Activated naive CD8-positive, alpha-beta T cell treated with anti-CD3 and anti-CD28 coated beads for 36 hours (primary cell): ENCODE data around the gene RFNG. TPM values are rescaled to one million over a fixed set of nuclear protein-coding genes. Genes with fewer than 3 reads are reported as not detected.

Experiments
- DNase-seq: peaks from one replicate; pipeline ENCODE4 v3.0.0; 2021
- H3K27ac Mint-ChIP-seq: one replicate; pipeline ENCODE4 v1.8.0; 2022; ENCODE audit warnings: mild to moderate bottlenecking, moderate library complexity, mixed read lengths
- H3K27me3 Mint-ChIP-seq: one replicate; pipeline ENCODE4 v1.8.0; 2022; ENCODE audit warnings: mild to moderate bottlenecking, mixed read lengths
- H3K36me3 Mint-ChIP-seq: one replicate; pipeline ENCODE4 v1.8.0; 2021; ENCODE audit warnings: mild to moderate bottlenecking, mixed read lengths
- H3K4me1 Mint-ChIP-seq: one replicate; pipeline ENCODE4 v1.8.0; 2021; ENCODE audit warnings: mixed read lengths
- H3K4me3 Mint-ChIP-seq: one replicate; pipeline ENCODE4 v1.8.0; 2022; ENCODE audit warnings: mild to moderate bottlenecking, moderate library complexity, mixed read lengths
- H3K9me3 Mint-ChIP-seq: one replicate; pipeline ENCODE4 v1.8.0; 2022; ENCODE audit warnings: mixed read lengths
- total RNA-seq, 2 experiments: library from RNA; stranded (reverse); gene quantifications; one replicate each; pipeline ENCODE4 v1.2.3, GENCODE V29; 2021

The RFNG gene, protein sequence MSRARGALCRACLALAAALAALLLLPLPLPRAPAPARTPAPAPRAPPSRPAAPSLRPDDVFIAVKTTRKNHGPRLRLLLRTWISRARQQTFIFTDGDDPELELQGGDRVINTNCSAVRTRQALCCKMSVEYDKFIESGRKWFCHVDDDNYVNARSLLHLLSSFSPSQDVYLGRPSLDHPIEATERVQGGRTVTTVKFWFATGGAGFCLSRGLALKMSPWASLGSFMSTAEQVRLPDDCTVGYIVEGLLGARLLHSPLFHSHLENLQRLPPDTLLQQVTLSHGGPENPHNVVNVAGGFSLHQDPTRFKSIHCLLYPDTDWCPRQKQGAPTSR
- 10 to 100 TPM; 13.9 to 14.5 TPM for total RNA-seq

DNA sequence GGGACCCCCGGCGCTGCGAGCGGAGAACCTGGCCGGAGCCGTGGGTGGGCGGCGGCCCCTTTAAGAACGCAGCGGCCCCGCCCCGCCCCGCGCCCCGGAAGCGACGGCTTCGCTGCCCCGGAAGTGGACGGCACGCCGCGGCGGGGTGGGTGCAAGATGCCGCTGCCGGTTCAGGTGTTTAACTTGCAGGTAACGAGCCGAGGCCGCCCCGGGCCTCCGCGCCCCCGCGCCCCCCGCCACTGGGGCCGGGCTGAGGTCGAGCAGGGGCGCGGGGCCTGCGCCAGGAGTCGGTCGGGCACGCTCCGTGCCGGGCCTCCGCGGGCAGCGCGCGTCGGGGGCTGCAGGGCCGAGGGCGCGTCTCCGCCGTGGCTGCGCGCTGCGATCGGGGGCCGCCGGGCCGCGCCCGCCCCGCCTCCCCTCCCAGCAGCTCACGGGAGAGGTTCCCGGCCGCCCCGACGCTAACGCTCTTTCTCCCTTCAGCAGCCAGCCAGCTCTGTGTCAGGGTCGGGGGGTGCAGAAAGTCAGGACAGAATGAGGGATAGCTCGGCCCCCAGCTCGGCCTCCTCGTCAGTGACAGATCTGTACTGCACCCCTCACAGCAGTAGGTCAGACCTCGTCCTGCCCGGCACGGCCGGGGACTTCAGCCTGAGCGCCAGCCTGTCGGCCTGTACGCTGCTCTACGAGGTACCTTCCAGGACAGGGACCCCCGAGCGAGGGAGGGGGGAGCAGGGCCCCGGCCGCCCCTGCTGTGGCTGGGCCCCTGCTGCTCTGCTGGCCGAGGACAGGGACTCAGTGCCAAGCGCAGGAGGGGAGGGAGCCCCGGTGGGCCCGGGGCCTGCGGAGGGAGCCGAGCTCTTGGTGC, at the start of gene RFNG, which contains the start of gene GPS1:
RFNG (minus strand) TSS at position 36 of the 862 bp plus-strand sequence. CDS start 45 bp downstream, outside the sequence.
GPS1 (plus strand) TSS at position 123 of the 862 bp plus-strand sequence; CDS start at position 157, 34 bp downstream.
- H3K4me1 Mint-ChIP-seq, result peaks cover 16% of the 10 kb centered on the region
- H3K27ac Mint-ChIP-seq, result peak within 1 kb of the TSS; percentile 56
- H3K4me3 Mint-ChIP-seq, result peak within 1 kb of the TSS; percentile 91
- no peaks in the 10 kb centered on the region for H3K9me3 Mint-ChIP-seq
- no peaks in the 10 kb centered on the region for H3K27me3 Mint-ChIP-seq
- DNase-seq, result peak; percentile 89
- H3K36me3 Mint-ChIP-seq, result no peaks in the 10 kb centered on the region

- H3K27ac Mint-ChIP-seq, result no peak overlapping the region
- H3K4me1 Mint-ChIP-seq, result peaks cover 17% of the 10 kb centered on the region
- peaks cover 9% of the 10 kb centered on the region for H3K36me3 Mint-ChIP-seq
- no peak for DNase-seq
- no peak overlapping the region for H3K4me3 Mint-ChIP-seq
- no peaks in the 10 kb centered on the region for H3K27me3 Mint-ChIP-seq
- H3K9me3 Mint-ChIP-seq, result no peaks in the 10 kb centered on the region
These were observed 49.7 kb upstream of the RFNG start for GRCh38 chr17:82101301-82101715.

GRCh38 chr17:82100502-82101298, 49.1 kb upstream of the RFNG start:
- Mint-ChIP-seq H3K27ac (peak overlapping the region; percentile 94), H3K9me3 (no peaks in the 10 kb centered on the region), H3K27me3 (no peaks in the 10 kb centered on the region), H3K4me3 (peak overlapping the region; percentile 86), H3K36me3 (peaks cover 11% of the 10 kb centered on the region), H3K4me1 (peaks cover 15% of the 10 kb centered on the region)
- DNase-seq, result no peak

GRCh38 chr17:82098939-82099763, 47.5 kb upstream of the RFNG start:
- Mint-ChIP-seq H3K4me1 (peaks cover 9% of the 10 kb centered on the region), H3K4me3 (peak overlapping the region; percentile 86), H3K9me3 (no peaks in the 10 kb centered on the region), H3K27ac (peak overlapping the region; percentile 94), H3K36me3 (peaks cover 11% of the 10 kb centered on the region), H3K27me3 (no peaks in the 10 kb centered on the region)
- DNase-seq, result no peak

DNA sequence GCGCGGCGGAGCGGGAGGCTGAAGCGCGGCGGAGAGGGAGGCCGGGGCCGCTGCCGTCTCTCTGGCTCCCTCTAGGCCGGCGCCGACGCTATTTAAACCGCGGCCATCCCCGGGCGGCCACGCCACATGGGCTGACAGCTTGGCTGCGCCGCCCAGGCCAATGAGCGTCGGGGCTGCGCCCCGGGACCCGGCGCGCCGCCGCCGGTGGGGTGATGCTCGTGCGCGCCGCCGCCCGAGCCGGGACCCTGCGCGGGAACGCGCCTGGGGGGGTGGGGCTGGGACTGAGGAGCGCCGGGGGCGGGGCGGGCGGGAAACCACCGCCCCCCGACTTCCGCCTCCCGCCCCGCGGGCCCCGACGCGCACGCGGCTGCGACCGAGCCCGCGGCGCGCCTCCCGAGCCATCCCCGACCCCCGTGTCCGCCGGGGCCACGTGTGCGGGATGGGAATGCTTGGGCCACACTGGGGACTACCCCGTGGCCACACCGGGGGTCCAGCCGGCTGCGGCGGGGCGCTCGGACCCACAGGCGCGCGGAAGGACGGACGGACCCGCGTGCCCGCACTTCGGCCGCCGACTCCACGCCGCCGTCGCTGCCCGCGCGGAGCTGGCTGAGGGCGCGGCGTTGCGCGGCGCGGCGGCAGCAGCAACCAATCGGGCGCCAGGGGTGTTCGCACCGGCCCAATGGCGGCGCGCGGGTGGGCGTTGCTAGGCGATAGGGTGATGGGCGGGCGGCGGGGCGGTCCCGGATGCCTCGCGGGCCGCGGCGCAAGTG, 46.7 kb upstream of the RFNG start, which contains the start of gene FASN:
FASN (minus strand) TSS at position 68 of the 770 bp plus-strand sequence. CDS start 1,791 bp downstream, outside the sequence.
- H3K27me3 Mint-ChIP-seq, result no peaks in the 10 kb centered on the region
- DNase-seq, result peak; percentile 97
- peaks cover 9% of the 10 kb centered on the region for H3K4me1 Mint-ChIP-seq
- peak within 1 kb of the TSS; percentile 79 for H3K4me3 Mint-ChIP-seq
- H3K27ac Mint-ChIP-seq, result peak within 1 kb of the TSS; percentile 63
- H3K9me3 Mint-ChIP-seq, result no peaks in the 10 kb centered on the region
- peaks cover 12% of the 10 kb centered on the region for H3K36me3 Mint-ChIP-seq

GRCh38 chr17:82097919-82098168, 46.2 kb upstream of the RFNG start:
- H3K4me1 Mint-ChIP-seq, result peaks cover 9% of the 10 kb centered on the region
- peak overlapping the region; percentile 45 for H3K27ac Mint-ChIP-seq
- H3K9me3 Mint-ChIP-seq, result no peaks in the 10 kb centered on the region
- H3K4me3 Mint-ChIP-seq, result peak overlapping the region; percentile 69
- peaks cover 12% of the 10 kb centered on the region for H3K36me3 Mint-ChIP-seq
- no peaks in the 10 kb centered on the region for H3K27me3 Mint-ChIP-seq
- DNase-seq, result no peak

DNA sequence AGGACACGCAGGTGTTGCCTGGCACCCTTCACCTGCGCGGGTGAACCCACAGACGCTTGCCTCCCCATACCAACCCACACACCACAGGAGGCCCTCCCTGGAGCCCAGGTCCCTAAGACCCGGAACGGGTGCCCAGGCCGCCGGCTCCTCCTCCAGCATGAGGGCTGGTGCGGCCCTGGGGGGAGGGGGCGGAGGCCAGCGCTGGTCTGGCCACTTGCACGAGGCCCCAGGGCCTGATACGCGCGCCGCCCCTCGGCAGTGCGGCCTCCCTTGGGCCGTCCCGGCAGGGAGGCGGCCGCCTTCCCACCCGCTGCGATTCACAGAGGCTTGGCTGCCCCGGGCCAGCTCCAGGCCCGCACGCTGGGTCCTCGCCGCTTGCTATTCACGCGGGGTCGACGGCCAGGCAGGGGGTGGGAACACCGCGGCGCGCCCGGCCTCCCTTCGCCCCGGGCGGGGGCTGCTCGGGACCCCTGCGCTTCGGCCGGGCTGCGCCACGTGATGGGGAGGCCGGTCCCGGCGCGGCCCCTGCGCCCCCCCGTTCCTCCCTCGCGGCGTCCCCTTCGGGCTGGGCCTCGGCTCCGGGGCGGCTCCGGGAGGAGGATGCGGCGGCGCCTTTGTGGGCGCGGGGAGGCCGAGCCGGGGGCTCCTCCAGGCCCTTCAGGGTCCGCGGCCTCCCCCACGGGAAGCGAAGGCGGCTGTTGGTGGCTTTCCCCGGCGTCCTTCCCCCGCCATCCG, 45.7 kb upstream of the RFNG start:
- Mint-ChIP-seq H3K9me3 (no peaks in the 10 kb centered on the region), H3K4me3 (peak overlapping the region; percentile 79), H3K4me1 (peaks cover 9% of the 10 kb centered on the region), H3K27ac (peak overlapping the region; percentile 63), H3K36me3 (peaks cover 12% of the 10 kb centered on the region), H3K27me3 (no peaks in the 10 kb centered on the region)
- DNase-seq, result peak; percentile 44

- H3K4me3 Mint-ChIP-seq, result peak overlapping the region; percentile 79
- DNase-seq, result no peak
- H3K9me3 Mint-ChIP-seq, result no peaks in the 10 kb centered on the region
- peak overlapping the region; percentile 63 for H3K27ac Mint-ChIP-seq
- H3K27me3 Mint-ChIP-seq, result no peaks in the 10 kb centered on the region
- H3K4me1 Mint-ChIP-seq, result peaks cover 9% of the 10 kb centered on the region
- peaks cover 12% of the 10 kb centered on the region for H3K36me3 Mint-ChIP-seq
These were observed 45.1 kb upstream of the RFNG start for GRCh38 chr17:82096709-82097183.

DNA sequence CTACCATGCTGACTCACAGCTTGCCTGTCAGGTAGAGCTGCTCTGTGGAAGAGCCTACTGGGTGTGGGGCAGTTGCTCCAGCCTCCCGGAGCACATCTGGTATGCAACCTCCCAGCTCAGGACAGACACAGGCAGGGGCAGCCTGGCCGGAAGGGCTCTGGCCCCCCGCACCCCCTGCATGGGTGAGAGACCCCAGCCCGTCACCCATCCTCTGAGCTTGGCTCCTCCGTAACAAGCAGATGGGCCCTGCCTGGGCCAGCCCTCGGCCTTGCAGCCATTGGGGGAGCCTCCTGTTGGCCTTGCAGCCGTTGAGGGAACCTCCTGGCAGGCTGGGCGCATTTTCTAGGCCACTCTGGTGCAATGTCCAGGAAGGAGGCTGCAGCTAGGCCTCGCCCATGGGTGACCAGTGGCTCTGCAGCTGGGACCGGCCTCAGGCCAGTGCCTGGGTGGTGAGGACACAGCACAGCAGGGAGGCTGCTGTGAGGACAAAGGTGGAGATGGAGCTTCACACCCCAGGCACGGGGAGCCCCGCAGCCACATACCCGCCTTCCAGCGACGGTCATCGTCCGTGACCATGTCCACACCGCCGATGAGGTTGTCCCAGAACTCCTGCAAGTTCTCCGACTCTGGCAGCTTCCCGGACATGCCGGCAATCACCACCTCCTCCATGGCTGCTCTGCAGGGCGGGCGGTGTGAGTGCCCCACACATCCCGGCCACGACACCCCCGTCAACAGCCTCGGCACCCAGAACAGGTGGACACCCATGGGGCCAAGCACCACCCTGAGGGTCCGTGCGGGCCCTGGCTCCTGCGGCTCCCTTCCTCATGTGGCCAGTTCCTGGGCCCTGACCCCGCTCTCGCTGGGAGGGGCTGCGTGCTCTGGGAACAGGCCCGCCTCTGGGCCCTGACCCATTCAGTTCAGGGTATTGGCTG, 44.4 kb upstream of the RFNG start:
- Mint-ChIP-seq H3K9me3 (no peaks in the 10 kb centered on the region), H3K36me3 (peaks cover 12% of the 10 kb centered on the region), H3K27ac (peak overlapping the region; percentile 58), H3K4me3 (peak overlapping the region; percentile 79), H3K27me3 (no peaks in the 10 kb centered on the region), H3K4me1 (peaks cover 9% of the 10 kb centered on the region)
- DNase-seq, result no peak

- Mint-ChIP-seq H3K9me3 (no peaks in the 10 kb centered on the region), H3K4me1 (peaks cover 7% of the 10 kb centered on the region), H3K27ac (no peak overlapping the region), H3K36me3 (peaks cover 11% of the 10 kb centered on the region), H3K27me3 (no peaks in the 10 kb centered on the region), H3K4me3 (peak overlapping the region; percentile 68)
- no peak for DNase-seq
These were observed 43.5 kb upstream of the RFNG start for GRCh38 chr17:82094931-82095776.

- Mint-ChIP-seq H3K27me3 (no peaks in the 10 kb centered on the region), H3K4me1 (peaks cover 2% of the 10 kb centered on the region), H3K27ac (no peak overlapping the region), H3K36me3 (peaks cover 3% of the 10 kb centered on the region), H3K9me3 (no peaks in the 10 kb centered on the region), H3K4me3 (no peak overlapping the region)
- DNase-seq, result no peak
These were observed 41.6 kb upstream of the RFNG start for GRCh38 chr17:82092995-82093751.
